ENCODE measurements around the gene STPG3. TPM values are rescaled to one million over a fixed set of nuclear protein-coding genes. Genes with fewer than 3 reads are reported as not detected.

Gene STPG3
- total and polyA plus RNA-seq, 2 of the 13 experiments (the other 11 are each of a cell fraction or from before 2014, with no cell fraction given): not detected

DNA sequence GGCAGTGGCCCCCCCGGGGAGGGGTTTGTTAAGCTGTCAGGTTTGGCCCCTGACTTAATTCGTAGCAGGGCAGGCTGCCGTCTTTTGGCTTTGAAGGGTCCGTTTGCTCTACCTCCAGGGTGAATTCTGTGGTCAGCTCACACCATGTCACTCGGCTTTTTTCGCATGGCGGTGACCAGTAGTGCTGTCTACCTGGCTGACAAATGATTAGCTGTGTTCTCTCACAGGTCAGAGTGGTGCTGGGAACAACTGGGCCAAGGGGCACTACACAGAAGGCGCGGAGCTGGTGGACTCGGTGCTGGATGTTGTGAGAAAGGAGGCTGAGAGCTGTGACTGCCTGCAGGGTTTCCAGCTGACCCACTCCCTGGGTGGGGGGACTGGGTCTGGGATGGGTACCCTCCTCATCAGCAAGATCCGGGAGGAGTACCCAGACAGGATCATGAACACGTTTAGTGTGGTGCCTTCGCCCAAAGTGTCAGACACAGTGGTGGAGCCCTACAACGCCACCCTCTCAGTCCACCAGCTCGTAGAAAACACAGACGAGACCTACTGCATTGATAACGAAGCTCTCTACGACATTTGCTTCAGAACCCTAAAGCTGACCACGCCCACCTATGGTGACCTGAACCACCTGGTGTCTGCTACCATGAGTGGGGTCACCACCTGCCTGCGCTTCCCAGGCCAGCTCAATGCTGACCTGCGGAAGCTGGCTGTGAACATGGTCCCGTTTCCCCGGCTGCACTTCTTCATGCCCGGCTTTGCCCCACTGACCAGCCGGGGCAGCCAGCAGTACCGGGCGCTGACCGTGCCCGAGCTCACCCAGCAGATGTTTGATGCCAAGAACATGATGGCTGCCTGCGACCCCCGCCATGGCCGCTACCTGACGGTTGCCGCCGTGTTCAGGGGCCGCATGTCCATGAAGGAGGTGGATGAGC is 8.6 kb upstream of the STPG3 start (continued):
- TF ChIP-seq, protein P1, sequence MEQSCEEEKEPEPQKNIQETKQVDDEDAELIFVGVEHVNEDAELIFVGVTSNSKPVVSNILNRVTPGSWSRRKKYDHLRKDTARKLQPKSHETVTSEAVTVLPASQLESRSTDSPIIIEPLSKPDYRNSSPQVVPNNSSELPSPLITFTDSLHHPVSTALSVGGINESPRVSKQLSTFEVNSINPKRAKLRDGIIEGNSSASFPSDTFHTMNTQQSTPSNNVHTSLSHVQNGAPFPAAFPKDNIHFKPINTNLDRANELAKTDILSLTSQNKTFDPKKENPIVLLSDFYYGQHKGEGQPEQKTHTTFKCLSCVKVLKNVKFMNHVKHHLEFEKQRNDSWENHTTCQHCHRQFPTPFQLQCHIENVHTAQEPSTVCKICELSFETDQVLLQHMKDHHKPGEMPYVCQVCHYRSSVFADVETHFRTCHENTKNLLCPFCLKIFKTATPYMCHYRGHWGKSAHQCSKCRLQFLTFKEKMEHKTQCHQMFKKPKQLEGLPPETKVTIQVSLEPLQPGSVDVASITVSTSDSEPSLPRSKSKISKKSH (CRISPR knock-in tag; IDR thresholded peaks at IDR 0.05; ENCODE audit: borderline replicate concordance): 0 out of 2 replicates have a peak, but pooled peaks have one; percentile 28
- TF ChIP-seq NONO (IDR thresholded peaks at IDR 0.05) (no peak), NONO (CRISPR knock-in tag; conservative IDR thresholded peaks at IDR 0.05) (0 out of 2 replicates have a peak, but pooled peaks have one; percentile 32), ZMAT3 (CRISPR knock-in tag; conservative IDR thresholded peaks at IDR 0.05) (no peak; the same call in 1 of the 2 replicates), HNRNPL (IDR thresholded peaks at IDR 0.05; ENCODE audit: low read depth, low read length) (0 out of 2 replicates have a peak, but pooled peaks have one; percentile 52), ZEB1 (IDR thresholded peaks at IDR 0.05; ENCODE audit: insufficient replicate concordance, low read depth) (no peak), ZNF121 (CRISPR knock-in tag; IDR thresholded peaks at IDR 0.05) (no peak), NR1H2 (CRISPR knock-in tag; IDR thresholded peaks at IDR 0.05; ENCODE audit: borderline replicate concordance, low read depth) (0 out of 2 replicates have a peak, but pooled peaks have one; percentile 15), ZNF333 (CRISPR knock-in tag; IDR thresholded peaks at IDR 0.05; ENCODE audit: borderline replicate concordance) (no peak), ZBTB20 (CRISPR knock-in tag; IDR thresholded peaks at IDR 0.05; ENCODE audit: borderline replicate concordance, low read depth) (0 out of 2 replicates have a peak, but pooled peaks have one; percentile 54), SP4 (CRISPR knock-in tag; IDR thresholded peaks at IDR 0.05) (0 out of 2 replicates have a peak, but pooled peaks have one; percentile 38), ZNF3 (CRISPR knock-in tag; IDR thresholded peaks at IDR 0.05) (no peak), RXRA (CRISPR knock-in tag; IDR thresholded peaks at IDR 0.05) (peak; percentile 8; the same call in 1 of the 2 replicates), FOXA3 (CRISPR knock-in tag; IDR thresholded peaks at IDR 0.05) (peak; percentile 3; the same call in 1 of the 2 replicates), KAT7 (CRISPR knock-in tag; IDR thresholded peaks at IDR 0.05; ENCODE audit: borderline replicate concordance) (0 out of 2 replicates have a peak, but pooled peaks have one; percentile 8), MEIS1 (CRISPR knock-in tag; IDR thresholded peaks at IDR 0.05; ENCODE audit: borderline replicate concordance) (0 out of 2 replicates have a peak, but pooled peaks have one; percentile 12), BRD4 (CRISPR knock-in tag; IDR thresholded peaks at IDR 0.05) (0 out of 2 replicates have a peak, but pooled peaks have one; percentile 11), MEF2D (CRISPR knock-in tag; IDR thresholded peaks at IDR 0.05) (0 out of 2 replicates have a peak, but pooled peaks have one; percentile 25), SP1 (IDR thresholded peaks at IDR 0.05) (no peak), SP1 (CRISPR knock-in tag; IDR thresholded peaks at IDR 0.05) (no peak), ZNF547 (CRISPR knock-in tag; IDR thresholded peaks at IDR 0.05) (0 out of 2 replicates have a peak, but pooled peaks have one; percentile 8), PLRG1 (conservative IDR thresholded peaks at IDR 0.05) (no peak), ZNF224 (CRISPR knock-in tag; IDR thresholded peaks at IDR 0.05) (0 out of 2 replicates have a peak, but pooled peaks have one; percentile 61), NR2F6 (IDR thresholded peaks at IDR 0.05) (0 out of 2 replicates have a peak, but pooled peaks have one; percentile 5), NR2F6 (CRISPR knock-in tag; IDR thresholded peaks at IDR 0.05) (no peak)
- TF ChIP-seq, protein P2, sequence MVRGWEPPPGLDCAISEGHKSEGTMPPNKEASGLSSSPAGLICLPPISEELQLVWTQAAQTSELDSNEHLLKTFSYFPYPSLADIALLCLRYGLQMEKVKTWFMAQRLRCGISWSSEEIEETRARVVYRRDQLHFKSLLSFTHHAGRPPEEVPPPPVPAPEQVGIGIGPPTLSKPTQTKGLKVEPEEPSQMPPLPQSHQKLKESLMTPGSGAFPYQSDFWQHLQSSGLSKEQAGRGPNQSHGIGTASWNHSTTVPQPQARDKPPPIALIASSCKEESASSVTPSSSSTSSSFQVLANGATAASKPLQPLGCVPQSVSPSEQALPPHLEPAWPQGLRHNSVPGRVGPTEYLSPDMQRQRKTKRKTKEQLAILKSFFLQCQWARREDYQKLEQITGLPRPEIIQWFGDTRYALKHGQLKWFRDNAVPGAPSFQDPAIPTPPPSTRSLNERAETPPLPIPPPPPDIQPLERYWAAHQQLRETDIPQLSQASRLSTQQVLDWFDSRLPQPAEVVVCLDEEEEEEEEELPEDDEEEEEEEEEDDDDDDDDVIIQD (CRISPR knock-in tag; IDR thresholded peaks at IDR 0.05; ENCODE audit: low read depth): 0 out of 2 replicates have a peak, but pooled peaks have one; percentile 11

Measured in HepG2 (cell line).